ENCODE results near the gene NUMB. TPM values are rescaled to one million over a fixed set of nuclear protein-coding genes. Genes with fewer than 3 reads are reported as not detected.

NUMB gene
- total RNA-seq, 1 experiment from 2014 or later, result 22.2 TPM

- H3K27ac ChIP-seq (ENCODE audit: low read length), result no peak overlapping the region
- no peak overlapping the region for H3K9ac ChIP-seq (ENCODE audit: low read length)
- H3K4me1 ChIP-seq (ENCODE audit: insufficient read depth, low read length), result peaks cover 9% of the 10 kb centered on the region; the same call in 1 of the 2 replicates
- POLR2A ChIA-PET (ENCODE audit: unreplicated experiment), result no interaction called here
- no peak for TF ChIP-seq CTCF (conservative IDR thresholded peaks at IDR 0.05; ENCODE audit: low read depth, low read length)
- no peak for TF ChIP-seq EZH2 (IDR thresholded peaks at IDR 0.05; ENCODE audit: low read length, unreplicated experiment)
- no peak for TF ChIP-seq EZH2phosphoT487 (IDR thresholded peaks at IDR 0.05; ENCODE audit: borderline replicate concordance, low read length)
- no peaks in the 10 kb centered on the region for H3K79me2 ChIP-seq (ENCODE audit: low read length)
- H3K36me3 ChIP-seq (ENCODE audit: low read depth, low read length), result no peaks in the 10 kb centered on the region
- no peaks in the 10 kb centered on the region for H3K9me3 ChIP-seq (ENCODE audit: low read length)
- CTCF ChIA-PET, result interaction anchor here (0.7 kb wide), 1 partner anchor 773 kb away, joined by 3 read pairs; no protein-coding TSS in a partner anchor
- H3F3A ChIP-seq (ENCODE audit: low read length, unreplicated experiment), result no peaks in the 10 kb centered on the region
- no peaks in the 10 kb centered on the region for H3K9me2 ChIP-seq (replicated peaks; ENCODE audit: low read length)
- H2AFZ ChIP-seq (ENCODE audit: low read length), result no peak overlapping the region
- H3K27me3 ChIP-seq (ENCODE audit: low read length), result no peaks in the 10 kb centered on the region
- intact Hi-C loops (cut with micrococcal nuclease), result no loop called here
- no peak; the same call in 1 of the 2 replicates for ATAC-seq
- no peaks in the 10 kb centered on the region for H4K20me1 ChIP-seq (ENCODE audit: low read length)
- no peak for DNase-seq
- H3K4me2 ChIP-seq (ENCODE audit: low read length), result no peak overlapping the region
- no TSS peak for BruUV-seq (replicated peaks)
- no peak overlapping the region for H3K4me3 ChIP-seq (ENCODE audit: low read length)
Measured at GRCh38 chr14:73285979-73286378, 172.4 kb downstream of the NUMB start.

- no peaks in the 10 kb centered on the region for H4K20me1 ChIP-seq (ENCODE audit: low read length)
- DNase-seq (peak; percentile 75), ATAC-seq (peak; percentile 76)
- H3K27ac ChIP-seq (ENCODE audit: low read length), result no peak overlapping the region
- no peaks in the 10 kb centered on the region for H3K9me3 ChIP-seq (ENCODE audit: low read length)
- no peak overlapping the region for H2AFZ ChIP-seq (ENCODE audit: low read length)
- no peaks in the 10 kb centered on the region for H3K27me3 ChIP-seq (ENCODE audit: low read length)
- H3K9ac ChIP-seq (ENCODE audit: low read length), result no peak overlapping the region
- TF ChIP-seq CTCF (conservative IDR thresholded peaks at IDR 0.05; ENCODE audit: low read depth, low read length), result peak; percentile 86
- TF ChIP-seq EZH2phosphoT487 (IDR thresholded peaks at IDR 0.05; ENCODE audit: borderline replicate concordance, low read length), result no peak
- no peak for TF ChIP-seq EZH2 (IDR thresholded peaks at IDR 0.05; ENCODE audit: low read length, unreplicated experiment)
- H3K4me2 ChIP-seq (ENCODE audit: low read length), result no peak overlapping the region
- H3K4me3 ChIP-seq (ENCODE audit: low read length), result no peak overlapping the region
- intact Hi-C loops (cut with micrococcal nuclease), result loop anchor here (1.0 kb wide), 2 partner anchors 73 to 110 kb away; no protein-coding TSS in a partner anchor
- BruUV-seq (replicated peaks), result no TSS peak
- no peaks in the 10 kb centered on the region for H3K79me2 ChIP-seq (ENCODE audit: low read length)
- H3K9me2 ChIP-seq (replicated peaks; ENCODE audit: low read length), result no peaks in the 10 kb centered on the region
- CTCF ChIA-PET, result interaction anchor here (0.6 to 1.9 kb wide), 8 partner anchors 11 to 111 kb away, joined by 3 to 32 read pairs (median 4); no protein-coding TSS in a partner anchor
- POLR2A ChIA-PET (ENCODE audit: unreplicated experiment), result no interaction called here
- no peaks in the 10 kb centered on the region for H3F3A ChIP-seq (ENCODE audit: low read length, unreplicated experiment)
- H3K36me3 ChIP-seq (ENCODE audit: low read depth, low read length), result no peaks in the 10 kb centered on the region
- peaks cover 9% of the 10 kb centered on the region; the same call in 1 of the 2 replicates for H3K4me1 ChIP-seq (ENCODE audit: insufficient read depth, low read length)
Measured at GRCh38 chr14:73283608-73284379, 174.6 kb downstream of the NUMB start.

GRCh38 chr14:73280903-73281302 is 177.4 kb downstream of the NUMB start:
- BruUV-seq (replicated peaks), result no TSS peak
- no peak for TF ChIP-seq EZH2phosphoT487 (IDR thresholded peaks at IDR 0.05; ENCODE audit: borderline replicate concordance, low read length)
- TF ChIP-seq CTCF (conservative IDR thresholded peaks at IDR 0.05; ENCODE audit: low read depth, low read length), result peak; percentile 52
- TF ChIP-seq EZH2 (IDR thresholded peaks at IDR 0.05; ENCODE audit: low read length, unreplicated experiment), result no peak
- CTCF ChIA-PET, result interaction anchor here (0.6 to 1.8 kb wide), 4 partner anchors 14 to 219 kb away, joined by 3 to 11 read pairs (median 4); no protein-coding TSS in a partner anchor
- H2AFZ ChIP-seq (ENCODE audit: low read length), result no peak overlapping the region
- H3K27ac ChIP-seq (ENCODE audit: low read length), result no peak overlapping the region
- H3K36me3 ChIP-seq (ENCODE audit: low read depth, low read length), result no peaks in the 10 kb centered on the region
- no peaks in the 10 kb centered on the region for H3K9me3 ChIP-seq (ENCODE audit: low read length)
- DNase-seq (peak; percentile 33), ATAC-seq (peak; percentile 36)
- no peaks in the 10 kb centered on the region for H3F3A ChIP-seq (ENCODE audit: low read length, unreplicated experiment)
- H3K9ac ChIP-seq (ENCODE audit: low read length), result no peak overlapping the region
- intact Hi-C loops (cut with micrococcal nuclease), result loop anchor here (2.0 kb wide), 1 partner anchor 42 kb away; no protein-coding TSS in a partner anchor
- POLR2A ChIA-PET (ENCODE audit: unreplicated experiment), result interaction anchor here (0.7 kb wide), 1 partner anchor 122 kb away, joined by 4 read pairs; no protein-coding TSS in a partner anchor
- no peak overlapping the region for H3K4me3 ChIP-seq (ENCODE audit: low read length)
- H3K79me2 ChIP-seq (ENCODE audit: low read length), result no peaks in the 10 kb centered on the region
- no peak overlapping the region for H3K4me2 ChIP-seq (ENCODE audit: low read length)
- H3K9me2 ChIP-seq (replicated peaks; ENCODE audit: low read length), result no peaks in the 10 kb centered on the region
- H4K20me1 ChIP-seq (ENCODE audit: low read length), result no peaks in the 10 kb centered on the region
- H3K4me1 ChIP-seq (ENCODE audit: insufficient read depth, low read length), result peaks cover 9% of the 10 kb centered on the region; the same call in 1 of the 2 replicates
- H3K27me3 ChIP-seq (ENCODE audit: low read length), result no peaks in the 10 kb centered on the region
